SU-DHL-6 (cell line): ENCODE results near the gene ATOH8.

ENCODE experiments used
- H2AFZ ChIP-seq: fragments of 200-600 bp; sonication (generic); 2 replicates; pipeline ENCODE4 v1.6.1; 2014; ENCODE audit warnings: low read depth, mild to moderate bottlenecking, moderate library complexity, mixed read lengths, antibody characterized with exemption, low read length; ENCODE audit not compliant: severe bottlenecking
- H3F3A ChIP-seq: fragments of 200-600 bp; shearing (Covaris generic); 2 replicates; pipeline ENCODE4 v1.6.0; 2016; ENCODE audit warnings: antibody characterized with exemption, mild to moderate bottlenecking; ENCODE audit not compliant: insufficient read depth
- H3K27ac ChIP-seq: fragments of 200-600 bp; sonication (generic); 2 replicates; pipeline ENCODE4 v1.5.1; 2016; ENCODE audit warnings: low read depth, mild to moderate bottlenecking, low read length, moderate library complexity, mixed read lengths
- H3K27me3 ChIP-seq: fragments of 200-600 bp; sonication (generic), shearing (Covaris generic); 2 replicates; pipeline ENCODE4 v1.6.0; 2014; ENCODE audit warnings: mild to moderate bottlenecking, low read length
- H3K36me3 ChIP-seq: fragments of 200-600 bp; sonication (generic); 2 replicates; pipeline ENCODE4 v1.6.1; 2014; ENCODE audit warnings: mild to moderate bottlenecking, low read length, mixed read lengths
- H3K4me2 ChIP-seq: fragments of 300-600, 200-600 bp; shearing (Covaris generic), sonication (generic); 2 replicates; pipeline ENCODE4 v1.6.0; 2014; ENCODE audit warnings: low read length, low read depth, mild to moderate bottlenecking; ENCODE audit not compliant: poor library complexity, severe bottlenecking
- H3K4me3 ChIP-seq: fragments of 200-600 bp; sonication (generic); 2 replicates; pipeline ENCODE4 v1.5.1; 2014; ENCODE audit warnings: antibody characterized with exemption, low read length, mild to moderate bottlenecking, mixed read lengths; ENCODE audit not compliant: insufficient read depth, poor library complexity, severe bottlenecking
- H3K79me2 ChIP-seq: fragments of 200-600 bp; sonication (generic); 2 replicates; pipeline ENCODE4 v1.6.1; 2014; ENCODE audit warnings: mild to moderate bottlenecking, low read length, moderate library complexity; ENCODE audit not compliant: insufficient read depth
- H3K9ac ChIP-seq: fragments of 200-600 bp; sonication (generic); 2 replicates; pipeline ENCODE4 v1.7.0; 2014; ENCODE audit warnings: mild to moderate bottlenecking, low read length
- H3K9me2 ChIP-seq: fragments of 200-600 bp; sonication (generic); replicated peaks from 2 replicates; pipeline ENCODE4 v1.6.1; 2014; ENCODE audit warnings: low read length; ENCODE audit not compliant: insufficient read depth
- H3K9me3 ChIP-seq: fragments of 200-600 bp; sonication (generic); 2 replicates; pipeline ENCODE4 v1.6.1; 2014; ENCODE audit warnings: low read length, mixed read lengths; ENCODE audit not compliant: insufficient read depth
- H4K20me1 ChIP-seq: fragments of 200-600 bp; sonication (generic); 2 replicates; pipeline ENCODE4 v1.6.1; 2014; ENCODE audit warnings: low read depth, mild to moderate bottlenecking, antibody characterized with exemption, low read length, moderate library complexity, mixed read lengths
- EZH2phosphoT487 ChIP-seq: fragments of 200-600 bp; sonication (generic), shearing (Covaris generic); conservative IDR thresholded peaks from 2 replicates; pipeline ENCODE4 v1.6.1; 2018; ENCODE audit warnings: mild to moderate bottlenecking, antibody characterized with exemption, low read length, moderate library complexity, mixed read lengths
- TF ChIP-seq, protein P1 (sequence below): fragments of 200-600 bp; sonication (generic); IDR thresholded peaks from one replicate; pipeline ENCODE4 v1.5.1; 2017; ENCODE audit warnings: antibody characterized with exemption, mild to moderate bottlenecking, low read length, moderate library complexity; ENCODE audit not compliant: insufficient read depth, poor library complexity, severe bottlenecking

ATOH8 gene

DNA sequence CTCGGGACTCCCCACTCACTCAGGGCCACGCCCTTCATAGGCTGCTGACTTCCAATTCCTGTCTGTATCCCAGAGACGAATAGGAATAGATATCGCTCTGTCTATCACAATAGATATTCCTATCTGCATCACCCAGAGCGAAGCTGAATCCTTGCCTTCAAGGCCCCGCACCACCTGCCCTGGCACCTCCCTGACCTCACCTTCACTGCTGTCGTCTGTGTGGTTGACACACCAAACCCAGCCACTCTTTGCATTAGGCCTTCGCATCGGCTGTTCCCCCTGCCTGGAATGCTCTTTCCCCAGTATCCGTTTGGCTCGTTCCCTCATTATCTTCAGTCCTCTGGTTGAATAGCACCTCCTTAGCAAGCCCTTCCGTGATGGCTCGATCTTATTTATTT, 43.5 kb downstream of the ATOH8 start:
- Histone ChIP-seq H3K4me2 (no peak overlapping the region), H3K4me3 (no peak overlapping the region), H3K9me3 (no peaks in the 10 kb centered on the region), H3K79me2 (no peaks in the 10 kb centered on the region), H2AFZ (no peak overlapping the region), H3K27me3 (no peaks in the 10 kb centered on the region), H3K27ac (no peak overlapping the region), H3K9me2 (no peaks in the 10 kb centered on the region), H3F3A (no peaks in the 10 kb centered on the region), H4K20me1 (no peaks in the 10 kb centered on the region), H3K9ac (no peak overlapping the region), H3K36me3 (no peaks in the 10 kb centered on the region)
- no peak for TF ChIP-seq EZH2phosphoT487
- TF ChIP-seq, protein P1, sequence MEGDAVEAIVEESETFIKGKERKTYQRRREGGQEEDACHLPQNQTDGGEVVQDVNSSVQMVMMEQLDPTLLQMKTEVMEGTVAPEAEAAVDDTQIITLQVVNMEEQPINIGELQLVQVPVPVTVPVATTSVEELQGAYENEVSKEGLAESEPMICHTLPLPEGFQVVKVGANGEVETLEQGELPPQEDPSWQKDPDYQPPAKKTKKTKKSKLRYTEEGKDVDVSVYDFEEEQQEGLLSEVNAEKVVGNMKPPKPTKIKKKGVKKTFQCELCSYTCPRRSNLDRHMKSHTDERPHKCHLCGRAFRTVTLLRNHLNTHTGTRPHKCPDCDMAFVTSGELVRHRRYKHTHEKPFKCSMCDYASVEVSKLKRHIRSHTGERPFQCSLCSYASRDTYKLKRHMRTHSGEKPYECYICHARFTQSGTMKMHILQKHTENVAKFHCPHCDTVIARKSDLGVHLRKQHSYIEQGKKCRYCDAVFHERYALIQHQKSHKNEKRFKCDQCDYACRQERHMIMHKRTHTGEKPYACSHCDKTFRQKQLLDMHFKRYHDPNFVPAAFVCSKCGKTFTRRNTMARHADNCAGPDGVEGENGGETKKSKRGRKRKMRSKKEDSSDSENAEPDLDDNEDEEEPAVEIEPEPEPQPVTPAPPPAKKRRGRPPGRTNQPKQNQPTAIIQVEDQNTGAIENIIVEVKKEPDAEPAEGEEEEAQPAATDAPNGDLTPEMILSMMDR = no peak

DNA sequence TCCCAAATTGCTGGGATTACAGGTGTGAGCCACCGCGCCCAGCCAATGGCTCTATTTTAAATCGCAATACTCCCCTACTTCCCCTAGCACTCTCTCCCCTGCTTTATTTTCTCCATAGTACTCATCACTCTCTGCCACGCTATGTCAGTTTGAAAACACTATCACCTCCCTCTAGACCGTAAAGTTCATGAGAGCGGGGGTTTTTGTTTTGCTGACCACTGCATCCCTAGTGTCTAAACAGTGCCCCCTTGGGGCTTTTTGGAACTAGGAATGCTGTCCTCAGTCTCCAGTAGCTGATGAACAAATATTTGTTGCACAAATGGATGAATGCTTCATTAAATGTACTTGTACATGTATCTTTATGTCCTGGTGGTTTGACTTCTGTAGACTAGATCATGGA, 44.1 kb downstream of the ATOH8 start:
- no peaks in the 10 kb centered on the region for H3K27me3 ChIP-seq
- no peaks in the 10 kb centered on the region for H3K9me2 ChIP-seq
- H3K4me3 ChIP-seq = no peak overlapping the region
- no peaks in the 10 kb centered on the region for H3K36me3 ChIP-seq
- H4K20me1 ChIP-seq = no peaks in the 10 kb centered on the region
- no peak overlapping the region for H2AFZ ChIP-seq
- no peak overlapping the region for H3K4me2 ChIP-seq
- no peaks in the 10 kb centered on the region for H3K9me3 ChIP-seq
- H3K27ac ChIP-seq = no peak overlapping the region
- H3K79me2 ChIP-seq = no peaks in the 10 kb centered on the region
- H3K9ac ChIP-seq = no peak overlapping the region
- no peak for TF ChIP-seq EZH2phosphoT487
- TF ChIP-seq, protein P1 = no peak
- H3F3A ChIP-seq = no peaks in the 10 kb centered on the region

DNA sequence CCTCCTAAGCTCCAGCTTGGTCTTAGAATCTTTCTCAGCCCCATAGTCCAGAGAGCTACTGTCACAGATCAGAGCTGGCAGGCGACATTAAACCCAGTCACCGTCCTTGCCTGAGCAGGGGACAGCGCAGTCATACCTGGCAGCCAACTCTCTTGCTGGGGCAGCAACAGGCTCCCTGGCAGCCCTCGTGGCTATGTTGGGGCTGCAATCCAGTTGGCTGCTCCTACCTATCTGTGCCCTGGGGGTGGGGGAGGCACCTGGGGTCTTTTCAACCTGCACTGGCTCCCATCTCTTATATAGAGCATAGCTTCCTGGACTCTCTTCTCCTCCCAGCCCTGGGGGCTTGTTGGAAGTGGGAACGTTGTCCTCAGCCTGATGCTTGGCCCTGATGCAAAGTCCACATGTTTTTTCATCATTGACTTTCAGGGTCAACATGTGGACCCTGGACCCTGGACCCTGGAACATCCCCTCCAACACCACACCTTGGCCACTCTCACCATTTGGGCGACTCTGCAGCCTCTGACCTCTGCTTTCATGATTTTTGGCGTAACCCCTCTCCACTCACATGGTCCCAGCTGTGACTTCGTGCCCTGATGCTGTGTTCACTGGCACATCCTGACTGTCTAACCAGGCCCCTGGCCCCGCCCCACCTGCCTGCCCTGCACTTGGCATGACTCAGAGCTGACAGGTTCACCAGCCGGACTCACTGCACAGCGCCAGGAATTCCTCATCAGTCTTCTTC, 45.6 kb downstream of the ATOH8 start:
- H2AFZ ChIP-seq = no peak overlapping the region
- no peak for TF ChIP-seq EZH2phosphoT487
- TF ChIP-seq, protein P1 = no peak
- no peaks in the 10 kb centered on the region for H3K36me3 ChIP-seq
- no peaks in the 10 kb centered on the region for H3K9me2 ChIP-seq
- no peaks in the 10 kb centered on the region for H3F3A ChIP-seq
- no peaks in the 10 kb centered on the region for H4K20me1 ChIP-seq
- H3K4me3 ChIP-seq = no peak overlapping the region
- H3K9me3 ChIP-seq = no peaks in the 10 kb centered on the region
- no peak overlapping the region for H3K27ac ChIP-seq
- no peaks in the 10 kb centered on the region for H3K79me2 ChIP-seq
- H3K9ac ChIP-seq = no peak overlapping the region
- H3K4me2 ChIP-seq = no peak overlapping the region
- H3K27me3 ChIP-seq = no peaks in the 10 kb centered on the region
